ENCODE data around the gene THOC2.

Gene THOC2

GRCh38 chrX:123601437-123601836 is 131.4 kb downstream of the THOC2 start:
- Histone ChIP-seq H3K4me1 (ENCODE audit: control insufficient read depth, insufficient read depth, low read length) (no peaks in the 10 kb centered on the region), H3K4me3 (ENCODE audit: low read depth, low read length) (no peak overlapping the region), H3K27ac (ENCODE audit: extremely low read depth, low read depth, low read length) (no peak overlapping the region), H3K36me3 (ENCODE audit: control insufficient read depth in 2 of 2, insufficient read depth in 1 of 2, low read length in 2 of 2) (peaks cover 0 to 25% of the 10 kb centered on the region in 2 experiments; a peak in 2 of 3 replicates), H3K9me3 (ENCODE audit: control insufficient read depth, insufficient read depth, low read depth, low read length) (no peaks in the 10 kb centered on the region)
- ChIA-PET POLR2A (no interaction called here), CTCF (interaction anchor here (0.6 kb wide), 1 partner anchor 580 kb away, joined by 3 read pairs; no protein-coding TSS in a partner anchor)
- TF ChIP-seq ZNF366 (tag by site-specific recombination; conservative IDR thresholded peaks at IDR 0.05), result 0 out of 2 replicates have a peak, but pooled peaks have one; percentile 21
- no peak for TF ChIP-seq ZXDB (tag by site-specific recombination; IDR thresholded peaks at IDR 0.05)
- TF ChIP-seq ZSCAN30 (tag by site-specific recombination; IDR thresholded peaks at IDR 0.05), result no peak

GRCh38 chrX:123600181-123600580 is 132.7 kb downstream of the THOC2 start:
- H3K4me1 ChIP-seq (ENCODE audit: control insufficient read depth, insufficient read depth, low read length), result no peaks in the 10 kb centered on the region
- POLR2A ChIA-PET, result no interaction called here
- no peaks in the 10 kb centered on the region for H3K9me3 ChIP-seq (ENCODE audit: control insufficient read depth, insufficient read depth, low read depth, low read length)
- peaks cover 0 to 25% of the 10 kb centered on the region in 2 experiments; a peak in 1 of 3 replicates for H3K36me3 ChIP-seq (ENCODE audit: control insufficient read depth in 2 of 2, insufficient read depth in 1 of 2, low read length in 2 of 2)
- H3K27ac ChIP-seq (ENCODE audit: extremely low read depth, low read depth, low read length), result no peak overlapping the region
- CTCF ChIA-PET, result no interaction called here
- H3K4me3 ChIP-seq (ENCODE audit: low read depth, low read length), result no peak overlapping the region
- TF ChIP-seq TRIM28 (IDR thresholded peaks at IDR 0.05; ENCODE audit: borderline replicate concordance, low read length) (no peak), ZNF280D (tag by site-specific recombination; IDR thresholded peaks at IDR 0.05) (no peak), ZBTB20 (tag by site-specific recombination; IDR thresholded peaks at IDR 0.05) (no peak), KLF9 (tag by site-specific recombination; IDR thresholded peaks at IDR 0.05; ENCODE audit: low read depth) (no peak), KLF1 (tag by site-specific recombination; IDR thresholded peaks at IDR 0.05) (no peak), ZNF350 (tag by site-specific recombination; IDR thresholded peaks at IDR 0.05) (no peak), ZNF558 (tag by site-specific recombination; IDR thresholded peaks at IDR 0.05) (no peak), ZNF488 (tag by site-specific recombination; IDR thresholded peaks at IDR 0.05) (no peak), SP7 (tag by site-specific recombination; IDR thresholded peaks at IDR 0.05) (no peak), ZNF10 (tag by site-specific recombination; IDR thresholded peaks at IDR 0.05) (no peak), ZNF624 (tag by site-specific recombination; IDR thresholded peaks at IDR 0.05) (no peak), SETDB1 (IDR thresholded peaks at IDR 0.05; ENCODE audit: insufficient read length, low read length) (no peak)

GRCh38 chrX:123590842-123591486 is 141.9 kb downstream of the THOC2 start:
- POLR2A ChIA-PET, result no interaction called here
- no peaks in the 10 kb centered on the region for H3K36me3 ChIP-seq (ENCODE audit: control insufficient read depth in 2 of 2, insufficient read depth in 1 of 2, low read length in 2 of 2)
- no peaks in the 10 kb centered on the region for H3K4me1 ChIP-seq (ENCODE audit: control insufficient read depth, insufficient read depth, low read length)
- H3K27ac ChIP-seq (ENCODE audit: extremely low read depth, low read depth, low read length), result no peak overlapping the region
- H3K4me3 ChIP-seq (ENCODE audit: low read depth, low read length), result no peak overlapping the region
- TF ChIP-seq ELK4 (IDR thresholded peaks at IDR 0.05; ENCODE audit: borderline replicate concordance, low read depth, low read length) (no peak), PRDM6 (tag by site-specific recombination; IDR thresholded peaks at IDR 0.05) (peak; percentile 53; the same call in 1 of the 2 replicates), ZNF292 (tag by site-specific recombination; IDR thresholded peaks at IDR 0.05; ENCODE audit: borderline replicate concordance, low read depth) (no peak), ZNF510 (tag by site-specific recombination; IDR thresholded peaks at IDR 0.05; ENCODE audit: insufficient replicate concordance) (no peak), PRDM1 (tag by site-specific recombination; IDR thresholded peaks at IDR 0.05) (peak; percentile 16; the same call in 1 of the 2 replicates), ZNF629 (tag by site-specific recombination; IDR thresholded peaks at IDR 0.05) (no peak)
- CTCF ChIA-PET, result interaction anchor here (0.7 kb wide), 1 partner anchor 9 kb away, joined by 3 read pairs; no protein-coding TSS in a partner anchor
- H3K9me3 ChIP-seq (ENCODE audit: control insufficient read depth, insufficient read depth, low read depth, low read length), result no peaks in the 10 kb centered on the region

Measured in HEK293 (cell line).